G401.6 (cell line): Measurements from ENCODE around the gene ZWILCH.
"Not testable (repeated sequence)": the region's sequence is repeated elsewhere in the genome, so short reads cannot be mapped to it uniquely, and the experiment has no call there.

Experiments
- FAIRE-seq: peaks from 2 replicates; lab custom pipeline; 2012; peaks lifted over from hg19 to GRCh38; lab: Jason Lieb, UNC

The ZWILCH gene

GRCh38 chr15:66488525-66488924, 16.6 kb upstream of the ZWILCH start:
- no peak for FAIRE-seq

GRCh38 chr15:66489179-66489791, 15.8 kb upstream of the ZWILCH start:
- FAIRE-seq = no peak

DNA sequence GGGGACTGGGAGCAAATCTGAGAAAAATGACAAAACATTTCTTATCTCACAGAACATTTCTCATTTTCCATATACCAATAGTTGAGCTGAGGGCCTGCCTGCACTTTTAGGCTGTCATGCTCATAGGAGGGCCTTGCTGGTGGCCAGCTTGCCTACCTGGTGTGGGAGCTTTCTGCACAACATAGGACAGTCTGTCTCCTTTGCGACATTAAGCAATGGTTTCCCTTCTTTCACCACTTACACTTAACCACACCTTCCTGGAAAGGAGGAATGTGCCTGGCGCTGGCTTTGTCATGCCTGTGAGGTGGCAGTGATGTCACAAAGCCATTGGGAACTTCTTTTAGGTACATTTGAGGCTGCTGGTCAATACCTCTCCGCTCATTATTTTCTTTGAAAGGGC, 13.3 kb upstream of the ZWILCH start:
- FAIRE-seq = no peak

DNA sequence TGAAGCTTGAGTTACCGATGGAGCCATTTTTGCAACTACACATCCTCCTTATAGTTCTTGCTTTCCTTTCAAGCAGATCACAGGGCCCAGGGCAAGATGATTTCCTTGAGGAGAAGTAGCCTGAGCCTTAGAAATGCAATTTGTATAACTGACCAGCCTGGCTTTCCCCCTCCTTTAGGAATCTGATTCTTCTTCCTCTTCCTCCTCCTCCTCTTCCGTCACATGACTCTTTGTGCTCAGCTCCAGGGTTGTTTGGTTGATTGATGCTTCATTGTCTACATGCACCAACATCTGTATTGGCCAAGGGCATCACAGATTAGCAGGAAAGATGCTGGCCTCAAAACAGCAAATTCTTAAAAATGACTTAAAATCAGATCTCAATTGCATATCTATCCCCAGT, 10.9 kb upstream of the ZWILCH start:
- no peak for FAIRE-seq

GRCh38 chr15:66496951-66497501, 8.1 kb upstream of the ZWILCH start:
- no peak for FAIRE-seq

DNA sequence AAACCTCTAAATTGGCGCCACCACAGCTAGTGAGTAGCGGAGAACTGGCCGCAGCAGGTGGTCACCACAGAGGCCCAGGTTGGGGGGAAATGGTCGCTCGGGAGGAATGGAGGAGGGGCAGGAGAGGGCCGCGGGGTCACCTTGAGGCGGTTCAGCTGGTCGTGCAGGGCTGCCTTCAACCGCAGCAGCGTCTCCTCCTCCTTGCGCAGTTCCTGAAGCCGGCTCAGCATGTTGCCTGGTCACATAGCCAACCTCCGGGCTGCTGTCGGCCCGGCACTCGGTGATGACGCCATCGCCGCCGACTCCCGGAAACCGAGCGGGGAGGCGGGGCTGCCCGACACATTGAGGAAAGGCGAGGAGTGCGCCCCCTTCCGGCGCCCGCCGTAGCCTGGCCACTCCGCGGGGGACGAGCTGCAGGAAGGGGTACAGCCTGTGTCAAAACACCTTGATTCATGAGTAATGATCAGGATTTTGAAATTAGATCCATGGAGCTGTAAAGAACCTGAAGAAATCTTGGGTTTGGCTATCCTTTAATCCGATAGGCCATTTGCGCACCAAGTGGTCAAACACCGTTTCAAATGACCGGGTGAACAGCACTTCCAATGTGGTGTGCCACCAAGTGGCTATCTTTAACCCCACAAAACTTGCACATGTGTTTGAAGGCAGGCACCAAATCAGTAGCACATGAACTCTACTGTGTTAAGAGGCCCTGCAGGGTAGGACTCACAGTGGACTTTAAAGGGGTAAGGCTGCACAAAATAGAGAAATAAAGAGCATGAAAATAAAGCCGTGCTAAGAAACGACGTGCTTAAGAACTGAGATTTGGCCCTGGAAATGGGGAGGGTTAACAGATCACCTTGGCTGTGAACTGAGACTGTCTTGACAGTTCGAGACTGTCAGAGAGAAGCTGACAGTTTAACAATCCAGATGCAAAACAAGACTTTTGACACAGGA, 7.3 kb upstream of the ZWILCH start, which contains the start of gene SNAPC5:
Gene SNAPC5 (minus strand): TSS at position 261 of the 954 bp plus-strand sequence. CDS start 31 bp downstream, at position 230.
- FAIRE-seq = peak; percentile 97

- FAIRE-seq = peak; percentile 89
Measured at GRCh38 chr15:66498501-66499386, 6.4 kb upstream of the ZWILCH start.

- FAIRE-seq = not testable (repeated sequence)
Measured at GRCh38 chr15:66500346-66500745, 4.8 kb upstream of the ZWILCH start.

- no peak for FAIRE-seq
Measured at GRCh38 chr15:66502491-66502890, 2.6 kb upstream of the ZWILCH start.

GRCh38 chr15:66503041-66503648, 2.0 kb upstream of the ZWILCH start:
- FAIRE-seq = not testable (repeated sequence)

GRCh38 chr15:66503780-66504562, 1.2 kb upstream of the ZWILCH start:
- no peak for FAIRE-seq

DNA sequence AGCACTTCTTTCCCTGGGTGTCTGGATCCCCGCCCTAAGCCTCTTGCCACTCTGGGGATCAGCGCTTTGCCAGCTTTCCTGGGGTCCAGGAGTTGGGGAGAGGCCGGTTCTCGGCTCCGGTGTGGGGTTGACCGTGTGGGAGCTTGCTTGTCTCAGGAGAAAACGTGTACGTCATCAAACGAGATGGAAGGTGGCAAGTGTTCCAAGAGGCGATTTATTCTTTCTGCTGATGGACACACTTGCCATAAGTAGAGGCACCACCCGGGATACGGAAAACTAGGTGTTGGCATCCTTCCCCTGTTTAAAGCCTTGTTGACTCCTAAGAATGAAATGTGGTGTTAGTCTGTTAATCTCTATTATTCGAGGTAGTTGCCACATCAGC, 295 bp downstream of the ZWILCH start:
- no peak for FAIRE-seq

DNA sequence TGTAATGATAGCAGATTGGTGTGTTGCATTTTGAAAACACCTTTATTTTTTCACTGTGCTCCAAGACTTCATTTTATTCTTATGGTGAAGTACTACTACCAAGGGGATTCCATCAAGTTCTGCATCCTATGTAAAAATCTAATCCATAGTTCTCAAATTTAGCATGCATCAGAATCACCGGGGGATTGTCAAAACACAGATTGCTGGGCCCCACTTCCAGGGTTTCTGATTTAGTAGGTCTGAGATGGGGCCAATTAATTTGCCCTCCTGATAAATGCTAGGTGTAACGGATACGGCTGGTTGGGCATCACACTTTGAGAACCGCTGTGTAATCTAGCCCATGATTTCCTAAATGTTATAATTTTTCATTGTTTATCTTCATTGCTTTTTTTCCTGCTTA, 692 bp downstream of the ZWILCH start:
- FAIRE-seq = no peak

GRCh38 chr15:66508293-66508883, 3.3 kb downstream of the ZWILCH start:
- no peak for FAIRE-seq

- FAIRE-seq = no peak
Measured at GRCh38 chr15:66514586-66514985, 9.5 kb downstream of the ZWILCH start.

- no peak for FAIRE-seq
Measured at GRCh38 chr15:66515901-66516322, 10.8 kb downstream of the ZWILCH start.

DNA sequence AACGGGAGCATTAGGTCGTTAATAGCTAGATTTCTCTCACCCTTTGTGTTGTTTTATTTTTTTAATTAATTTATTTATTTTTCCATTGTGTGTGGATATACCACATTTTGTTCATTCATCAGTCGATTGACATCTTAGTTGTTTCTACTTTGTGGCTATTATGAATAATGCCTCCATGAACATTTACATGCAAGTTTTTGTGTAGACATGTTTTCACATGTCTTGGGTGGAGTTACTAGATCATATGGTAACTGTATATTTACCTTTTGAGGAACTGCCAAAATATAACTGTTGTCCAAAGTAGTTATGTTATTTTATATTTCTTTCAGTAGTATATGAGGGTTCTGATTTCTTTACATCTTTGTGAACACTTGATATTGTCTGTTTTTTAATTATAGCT, 18.8 kb downstream of the ZWILCH start:
- peak; percentile 33 for FAIRE-seq

GRCh38 chr15:66524838-66525237, 19.7 kb downstream of the ZWILCH start:
- no peak for FAIRE-seq

- FAIRE-seq = no peak
Measured at GRCh38 chr15:66535056-66535455, 29.9 kb downstream of the ZWILCH start.

GRCh38 chr15:66542896-66543295, 37.8 kb downstream of the ZWILCH start:
- FAIRE-seq = no peak
